Thyroid gland (tissue), 4 donors: ENCODE measurements around the gene CR1. TPM values are rescaled to one million over a fixed set of nuclear protein-coding genes. Genes with fewer than 3 reads are reported as not detected.

Experiments
- DNase-seq, 2 donors: peaks; one replicate each; pipeline ENCODE4 v3.0.0-alpha.2; 2019
- H3K27ac ChIP-seq, 3 donors: fragments of 200-600 bp; sonication (generic); 1 replicate in 2 of 3; 2 replicates in 1 of 3; pipeline ENCODE4 v1.5.1; 2016 to 2019; ENCODE audit warnings: mild to moderate bottlenecking in 1 of 3, moderate library complexity in 1 of 3
- H3K27me3 ChIP-seq: fragments of 200-600 bp; sonication (generic); one replicate; pipeline ENCODE4 v1.5.1; 2019
- H3K36me3 ChIP-seq, 2 donors: fragments of 200-600 bp; sonication (generic); one replicate each; pipeline ENCODE4 v1.5.1; 2016 to 2019
- H3K4me1 ChIP-seq, 2 donors: fragments of 200-600 bp; sonication (generic); one replicate each; pipeline ENCODE4 v1.5.1; 2017 to 2019
- H3K4me3 ChIP-seq, 3 donors: fragments of 200-600 bp; sonication (generic); replicated peaks in 1 of 3; 1 replicate in 2 of 3; 2 replicates in 1 of 3; pipeline ENCODE4 v1.5.1; 2016; ENCODE audit warnings: mild to moderate bottlenecking in 1 of 3
- H3K9me3 ChIP-seq: fragments of 200-600 bp; sonication (generic); one replicate; pipeline ENCODE4 v1.5.1; 2017
- CTCF ChIP-seq, 6 experiments: fragments of 200-600 bp in 3 of 6; fragments of 450-650 bp in 3 of 6; sonication (generic) in 3 of 6; IDR thresholded peaks; one replicate each; pipeline ENCODE4 v1.5.1; 2016 to 2019; ENCODE audit warnings: antibody characterized with exemption in 6 of 6, mild to moderate bottlenecking in 2 of 6, inconsistent platforms in 1 of 6, moderate library complexity in 1 of 6
- POLR2A ChIP-seq, 2 donors: fragments of 450-650 bp; IDR thresholded peaks; one replicate each; pipeline ENCODE4 v1.6.1; 2017; ENCODE audit warnings: antibody characterized with exemption in 2 of 2, mild to moderate bottlenecking in 2 of 2, moderate library complexity in 1 of 2
- WGBS, 2 donors: methylation state at CpG; one replicate each; pipeline ENCODE4 v1.1.5; 2017; 5-methylcytosine and 5-hydroxymethylcytosine counted together
- intact Hi-C: fragments of 100-400 bp; cut with DNase I; formaldehyde crosslinking; loops from one replicate; pipeline ENCODE4 v1.15.1; 2023
- total RNA-seq, 4 donors: library from RNA; depleted of rRNA; stranded (reverse); fragments of >200 nt; gene quantifications; one replicate each; pipeline ENCODE4 v1.2.3, GENCODE V29; 2016

Gene CR1
- total RNA-seq, 4 donors from 2014 or later: 0.49 to 5.8 (median 1.2) TPM

- Histone ChIP-seq H3K27ac (no peak overlapping the region), H3K27me3 (no peaks in the 10 kb centered on the region), H3K9me3 (no peaks in the 10 kb centered on the region), H3K36me3 (no peaks in the 10 kb centered on the region), H3K4me3 (no peak overlapping the region), H3K4me1 (no peaks in the 10 kb centered on the region)
- intact Hi-C loops: no loop called here
- WGBS, 2 donors: 67 to 74% methylated on average over 7 of the region's 7 CpGs
- no peak for DNase-seq
- TF ChIP-seq CTCF (IDR thresholded peaks at IDR 0.05) (no peak), POLR2A (IDR thresholded peaks at IDR 0.05) (no peak)
These were observed 6.8 kb downstream of the CR1 start for GRCh38 chr1:207502726-207503125.

GRCh38 chr1:207503950-207504349, 8.0 kb downstream of the CR1 start:
- no peak for DNase-seq
- no peaks in the 10 kb centered on the region for H3K36me3 ChIP-seq
- H3K27ac ChIP-seq: no peak overlapping the region
- WGBS, 2 donors: 89 to 91% methylated on average over 3 of the region's 3 CpGs
- intact Hi-C loops: no loop called here
- no peak overlapping the region for H3K4me3 ChIP-seq
- TF ChIP-seq CTCF (IDR thresholded peaks at IDR 0.05) (no peak), POLR2A (IDR thresholded peaks at IDR 0.05) (no peak)
- H3K4me1 ChIP-seq: no peaks in the 10 kb centered on the region
- H3K9me3 ChIP-seq: no peaks in the 10 kb centered on the region
- no peaks in the 10 kb centered on the region for H3K27me3 ChIP-seq

GRCh38 chr1:207504438-207504837, 8.5 kb downstream of the CR1 start:
- Histone ChIP-seq H3K36me3 (no peaks in the 10 kb centered on the region), H3K27me3 (no peaks in the 10 kb centered on the region), H3K4me3 (no peak overlapping the region), H3K9me3 (no peaks in the 10 kb centered on the region), H3K4me1 (no peaks in the 10 kb centered on the region), H3K27ac (no peak overlapping the region)
- no peak for TF ChIP-seq POLR2A (IDR thresholded peaks at IDR 0.05)
- no peak for TF ChIP-seq CTCF (IDR thresholded peaks at IDR 0.05)
- intact Hi-C loops: no loop called here
- DNase-seq: no peak

- Histone ChIP-seq H3K4me1 (no peaks in the 10 kb centered on the region), H3K9me3 (no peaks in the 10 kb centered on the region)
- 73 to 82% methylated on average over 1 of the region's 1 CpG for WGBS, 2 donors
These were observed 14.5 kb downstream of the CR1 start for GRCh38 chr1:207510444-207510843.

GRCh38 chr1:207514890-207515289, 18.9 kb downstream of the CR1 start:
- 90 to 93% methylated on average over 13 of the region's 13 CpGs for WGBS, 2 donors
- no peak overlapping the region for H3K27ac ChIP-seq
- H3K27me3 ChIP-seq: no peaks in the 10 kb centered on the region
- H3K36me3 ChIP-seq: no peaks in the 10 kb centered on the region
- intact Hi-C loops: no loop called here
- DNase-seq: no peak
- TF ChIP-seq CTCF (IDR thresholded peaks at IDR 0.05) (no peak), POLR2A (IDR thresholded peaks at IDR 0.05) (no peak)
- H3K4me3 ChIP-seq: no peak overlapping the region
- H3K9me3 ChIP-seq: no peaks in the 10 kb centered on the region
- no peaks in the 10 kb centered on the region for H3K4me1 ChIP-seq

More at GRCh38 chr1:207510444-207510843, 14.5 kb downstream of the CR1 start:
- H3K36me3 ChIP-seq: no peaks in the 10 kb centered on the region
- H3K27ac ChIP-seq: no peak overlapping the region
- H3K27me3 ChIP-seq: no peaks in the 10 kb centered on the region
- TF ChIP-seq POLR2A (IDR thresholded peaks at IDR 0.05) (no peak), CTCF (IDR thresholded peaks at IDR 0.05) (no peak)
- DNase-seq: no peak
- H3K4me3 ChIP-seq: no peak overlapping the region
- intact Hi-C loops: no loop called here
